Endothelial cell of umbilical vein (primary cell): Measurements from ENCODE around the gene CTF1. TPM values are rescaled to one million over a fixed set of nuclear protein-coding genes. Genes with fewer than 3 reads are reported as not detected.
A peak's percentile ranks its signal among the peaks of the same experiment; 100 is the strongest.

Source experiments
- BruUV-seq: library from RNA; stranded (reverse); fragments of 400-500 nt; replicated peaks from 2 replicates; lab custom pipeline; 2021; lab: Mats Ljungman, UMichigan
- CTCF ChIA-PET: fragments of 300-600, 350-600 bp; sonication (Branson Sonifier 250); formaldehyde crosslinking; loops from one replicate; lab custom pipeline; 2021; ENCODE audit warnings: antibody characterized with exemption, inconsistent platforms; lab: Charles Lee
- POLR2A ChIA-PET: fragments of 300-600, 350-600 bp; sonication (Branson Sonifier 250); formaldehyde crosslinking; loops from one replicate; lab custom pipeline; 2021; ENCODE audit warnings: antibody characterized with exemption, inconsistent platforms; lab: Charles Lee
- DNase-seq: peaks from one replicate; pipeline ENCODE4 v3.0.0-alpha.2; 2011; ENCODE audit warnings: low read depth, low spot score
- FAIRE-seq: peaks from 2 replicates; lab custom pipeline; 2011; peaks lifted over from hg19 to GRCh38; lab: Jason Lieb, UNC
- H2AFZ ChIP-seq: 2 replicates; pipeline ENCODE4 v1.6.0; 2012; ENCODE audit warnings: low read depth, low read length, control low read depth, inconsistent platforms
- H3K27ac ChIP-seq: 2 replicates; pipeline ENCODE4 v1.5.1; 2011; ENCODE audit warnings: low read depth, mild to moderate bottlenecking, control low read depth, low read length, moderate library complexity; ENCODE audit not compliant: insufficient read depth
- H3K27me3 ChIP-seq, 2 experiments: 2 replicates each; pipeline versions ENCODE4 v1.6.0 to v1.6.1; 2011; ENCODE audit warnings: low read length in 2 of 2, mixed read lengths in 1 of 2; ENCODE audit not compliant: control insufficient read depth in 2 of 2, insufficient read depth in 2 of 2
- H3K36me3 ChIP-seq, 2 experiments: 2 replicates in 1 of 2; 3 replicates in 1 of 2; pipeline ENCODE4 v1.5.1; 2011; ENCODE audit warnings: low read length in 2 of 2, mild to moderate bottlenecking in 1 of 2, moderate library complexity in 1 of 2; ENCODE audit not compliant: control insufficient read depth in 2 of 2, insufficient read depth in 2 of 2; ENCODE audit errors: extremely low read depth in 1 of 2
- H3K4me1 ChIP-seq: 3 replicates; pipeline ENCODE4 v1.5.1; 2011; ENCODE audit warnings: mild to moderate bottlenecking, low read length; ENCODE audit not compliant: control insufficient read depth, insufficient read depth; ENCODE audit errors: extremely low read depth
- H3K4me2 ChIP-seq: 2 replicates; pipeline ENCODE4 v1.6.1; 2011; ENCODE audit warnings: low read length, control low read depth, mixed read lengths; ENCODE audit not compliant: insufficient read depth
- H3K4me3 ChIP-seq, 3 experiments: fragments of 200-600 bp in 1 of 3; sonication (generic), shearing (Covaris generic) in 1 of 3; replicated peaks in 1 of 3; 2 replicates each; pipeline ENCODE4 v1.5.1; 2011 to 2016; ENCODE audit warnings: control low read depth in 3 of 3, low read length in 3 of 3, mild to moderate bottlenecking in 2 of 3, inconsistent platforms in 1 of 3, low read depth in 1 of 3, moderate library complexity in 1 of 3; ENCODE audit not compliant: insufficient read depth in 1 of 3
- H3K79me2 ChIP-seq: 2 replicates; pipeline ENCODE4 v1.6.0; 2012; ENCODE audit warnings: low read length, inconsistent platforms; ENCODE audit not compliant: control insufficient read depth, insufficient read depth
- H3K9ac ChIP-seq: replicated peaks from 2 replicates; pipeline ENCODE3; 2011; ENCODE audit warnings: low read length, control low read depth; ENCODE audit not compliant: insufficient read depth; ENCODE audit errors: extremely low read depth
- H3K9me1 ChIP-seq: replicated peaks from 3 replicates; pipeline ENCODE4 v1.6.0; 2011; ENCODE audit warnings: mild to moderate bottlenecking, low read length; ENCODE audit not compliant: control insufficient read depth, insufficient read depth; ENCODE audit errors: extremely low read depth
- H3K9me3 ChIP-seq: replicated peaks from 2 replicates; pipeline ENCODE4 v1.5.1; 2012; ENCODE audit warnings: low read length, inconsistent platforms; ENCODE audit not compliant: control insufficient read depth, insufficient read depth
- H4K20me1 ChIP-seq: replicated peaks from 2 replicates; pipeline ENCODE3; 2011; ENCODE audit warnings: mild to moderate bottlenecking, low read length; ENCODE audit not compliant: control insufficient read depth, insufficient read depth; ENCODE audit errors: extremely low read depth
- CTCF ChIP-seq, 2 donors: IDR thresholded peaks; 1 replicate in 1 of 2; 2 replicates in 1 of 2; pipeline ENCODE4 v1.5.1; 2011; ENCODE audit warnings: low read length in 2 of 2, mild to moderate bottlenecking in 2 of 2, moderate library complexity in 2 of 2, control low read depth in 1 of 2, inconsistent platforms in 1 of 2, low read depth in 1 of 2; ENCODE audit not compliant: insufficient read depth in 1 of 2; ENCODE audit errors: extremely low read depth in 1 of 2
- EZH2 ChIP-seq: IDR thresholded peaks from 2 replicates; pipeline ENCODE4 v1.6.1; 2012; ENCODE audit warnings: borderline replicate concordance, low read depth, mild to moderate bottlenecking, moderate library complexity, low read length, inconsistent platforms; ENCODE audit not compliant: severe bottlenecking
- FOS ChIP-seq: IDR thresholded peaks from 2 replicates; pipeline ENCODE4 v1.6.1; 2011; ENCODE audit warnings: mild to moderate bottlenecking, low read length, moderate library complexity, borderline replicate concordance; ENCODE audit not compliant: insufficient read depth
- GATA2 ChIP-seq: IDR thresholded peaks from 2 replicates; pipeline ENCODE4 v1.7.0; 2011; ENCODE audit warnings: low read depth, mild to moderate bottlenecking, moderate library complexity, mixed read lengths, low read length; ENCODE audit not compliant: insufficient read length, insufficient read depth
- JUN ChIP-seq: IDR thresholded peaks from 2 replicates; pipeline ENCODE4 v1.6.1; 2011; ENCODE audit warnings: borderline replicate concordance, low read depth; ENCODE audit not compliant: insufficient read length, insufficient read depth
- MAX ChIP-seq: IDR thresholded peaks from 2 replicates; pipeline ENCODE4 v1.6.1; 2011; ENCODE audit not compliant: insufficient read depth, insufficient read length
- MYC ChIP-seq: IDR thresholded peaks from one replicate; pipeline ENCODE4 v1.6.1; 2011; ENCODE audit warnings: mild to moderate bottlenecking, low read depth, low read length
- POLR2A ChIP-seq: IDR thresholded peaks from 2 replicates; pipeline ENCODE4 v1.6.1; 2012; ENCODE audit warnings: low read depth, mild to moderate bottlenecking, control low read depth, low read length
- POLR2AphosphoS5 ChIP-seq: IDR thresholded peaks from 2 replicates; pipeline ENCODE4 v1.6.1; 2012; ENCODE audit warnings: low read depth, mild to moderate bottlenecking, control low read depth, low read length, moderate library complexity; ENCODE audit not compliant: insufficient read depth
- dilution Hi-C: fragments of 300-500 bp; cut with MboI; formaldehyde crosslinking; loops from one replicate; pipeline ENCODE4 v1.15.0; 2019; ENCODE audit warnings: low sequenced_read_pairs; ENCODE audit not compliant: extremely low pct_ligation_motif_present
- intact Hi-C: fragments of 100-400 bp; cut with micrococcal nuclease; formaldehyde crosslinking; loops from one replicate; pipeline ENCODE4 v1.10.0; 2022
- polyA plus RNA-seq, 4 experiments: library from polyadenylated mRNA; depleted of rRNA in 3 of 4; stranded (reverse) in 3 of 4; unstranded in 1 of 4; fragments of >200 nt; gene quantifications; 2 replicates each; pipeline versions ENCODE4 v1.2.1 to v1.2.3, GENCODE V29; 2011 to 2012; ENCODE audit warnings: missing spikeins in 1 of 4
- total RNA-seq: library from RNA; stranded (reverse); gene quantifications from 2 replicates; pipeline ENCODE4 v1.2.3, GENCODE V29; 2021

CTF1 gene
- total and polyA plus RNA-seq, 2 donors (not counting 3 experiments of a cell fraction or from before 2014, with no cell fraction given) = 1.5 to 4.7 TPM

- H3K4me2 ChIP-seq = peak overlapping the region; percentile 87
- TF ChIP-seq POLR2A = no peak
- TF ChIP-seq GATA2 = no peak
- TF ChIP-seq POLR2AphosphoS5 = no peak
- TF ChIP-seq MAX = no peak
- TF ChIP-seq MYC = no peak
- TF ChIP-seq CTCF (IDR thresholded peaks at IDR 0.05; ENCODE audit: extremely low read depth in 1 of 2, insufficient read depth in 1 of 2, low read depth in 1 of 2, low read length in 2 of 2) = no peak
- TF ChIP-seq EZH2 = no peak
- no peak for TF ChIP-seq FOS
- TF ChIP-seq JUN = no peak
- dilution Hi-C loops (no loop called here), intact Hi-C loops (loop anchor here (1.0 to 2.0 kb wide), 5 partner anchors 18 to 71 kb away; partner anchors contain the start of gene BCL7C)
- peaks cover 20% of the 10 kb centered on the region for H3K4me1 ChIP-seq
- H3K4me3 ChIP-seq = peak overlapping the region; percentile 66 to 83 (median 80)
- peak overlapping the region; percentile 85 for H3K27ac ChIP-seq
- no peaks in the 10 kb centered on the region for H4K20me1 ChIP-seq
- no TSS peak for BruUV-seq
- no peaks in the 10 kb centered on the region for H3K9me1 ChIP-seq
- peak overlapping the region; percentile 96 for H3K9ac ChIP-seq
- peaks cover 0 to 5% of the 10 kb centered on the region in 2 experiments for H3K36me3 ChIP-seq
- H3K27me3 ChIP-seq = no peaks in the 10 kb centered on the region
- peak overlapping the region; percentile 72 for H2AFZ ChIP-seq
- FAIRE-seq (no peak), DNase-seq (no peak)
- ChIA-PET CTCF (interaction anchor here (0.7 to 6.0 kb wide), 5 partner anchors 20 to 71 kb away, joined by 3 to 30 read pairs (median 9); no protein-coding TSS in a partner anchor), POLR2A (no interaction called here)
- no peaks in the 10 kb centered on the region for H3K79me2 ChIP-seq
- H3K9me3 ChIP-seq = no peaks in the 10 kb centered on the region
These were observed 20.3 kb upstream of the CTF1 start for GRCh38 chr16:30875871-30876801.
